Tibial artery (tissue), 4 donors: Measurements from ENCODE around the gene GALNT14.

Experiments used
- DNase-seq, 2 donors: peaks; one replicate each; pipeline ENCODE4 v3.0.0-alpha.2; 2019
- H3K27ac ChIP-seq, 2 donors: fragments of 200-600 bp; sonication (generic) in 1 of 2; 1 replicate in 1 of 2; 2 replicates in 1 of 2; pipeline ENCODE4 v1.5.1; 2018 to 2019; ENCODE audit warnings: mild to moderate bottlenecking in 1 of 2
- H3K27me3 ChIP-seq, 2 donors: fragments of 200-600 bp; sonication (generic) in 1 of 2; one replicate each; pipeline versions ENCODE4 v1.5.1 to v1.6.0; 2016 to 2019
- H3K36me3 ChIP-seq, 3 donors: fragments of 200-600 bp; sonication (generic) in 2 of 3; one replicate each; pipeline ENCODE4 v1.5.1; 2016 to 2019; ENCODE audit warnings: mild to moderate bottlenecking in 2 of 3
- H3K4me1 ChIP-seq, 4 donors: fragments of 200-600 bp; sonication (generic) in 2 of 4; 1 replicate in 3 of 4; 2 replicates in 1 of 4; pipeline ENCODE4 v1.5.1; 2016 to 2019
- H3K4me3 ChIP-seq, 2 donors: fragments of 200-600 bp; sonication (generic) in 1 of 2; 1 replicate in 1 of 2; 2 replicates in 1 of 2; pipeline ENCODE4 v1.5.1; 2018 to 2019; ENCODE audit warnings: mild to moderate bottlenecking in 2 of 2
- H3K9me3 ChIP-seq, 3 donors: fragments of 200-600 bp; sonication (generic) in 1 of 3; one replicate each; pipeline ENCODE4 v1.5.1; 2016 to 2019
- CTCF ChIP-seq, 2 experiments: fragments of 200-600 bp in 1 of 2; fragments of 450-650 bp in 1 of 2; IDR thresholded peaks; one replicate each; pipeline ENCODE4 v1.5.1; 2017 to 2019; ENCODE audit warnings: antibody characterized with exemption in 2 of 2, mild to moderate bottlenecking in 1 of 2, moderate library complexity in 1 of 2
- intact Hi-C: fragments of 100-400 bp; cut with DNase I; formaldehyde crosslinking; loops from one replicate; pipeline ENCODE4 v1.15.0; 2023; ENCODE audit warnings: low total_unique reads

The GALNT14 gene

GRCh38 chr2:31168291-31168690, 30.1 kb upstream of the GALNT14 start:
- no peak for TF ChIP-seq CTCF (IDR thresholded peaks at IDR 0.05)

GRCh38 chr2:31166925-31167324, 28.7 kb upstream of the GALNT14 start:
- no peaks in the 10 kb centered on the region for H3K36me3 ChIP-seq
- intact Hi-C loops: no loop called here
- no peak for DNase-seq

More at GRCh38 chr2:31168291-31168690, 30.1 kb upstream of the GALNT14 start:
- Histone ChIP-seq H3K36me3 (no peaks in the 10 kb centered on the region), H3K4me1 (no peaks in the 10 kb centered on the region), H3K9me3 (no peaks in the 10 kb centered on the region), H3K27ac (no peak overlapping the region), H3K4me3 (no peak overlapping the region), H3K27me3 (no peaks in the 10 kb centered on the region)
- intact Hi-C loops: loop anchor here (2.0 kb wide), 1 partner anchor 451 kb away; no protein-coding TSS in a partner anchor
- DNase-seq: no peak

GRCh38 chr2:31163011-31163539, 24.8 kb upstream of the GALNT14 start:
- Histone ChIP-seq H3K27ac (no peak overlapping the region), H3K36me3 (no peaks in the 10 kb centered on the region), H3K9me3 (no peaks in the 10 kb centered on the region), H3K27me3 (no peaks in the 10 kb centered on the region), H3K4me1 (no peaks in the 10 kb centered on the region), H3K4me3 (no peak overlapping the region)
- no peak for TF ChIP-seq CTCF (IDR thresholded peaks at IDR 0.05)
- DNase-seq: no peak
- intact Hi-C loops: no loop called here

More at GRCh38 chr2:31166925-31167324, 28.7 kb upstream of the GALNT14 start:
- Histone ChIP-seq H3K27ac (no peak overlapping the region), H3K4me3 (no peak overlapping the region), H3K4me1 (no peaks in the 10 kb centered on the region), H3K27me3 (no peaks in the 10 kb centered on the region), H3K9me3 (no peaks in the 10 kb centered on the region)
- no peak for TF ChIP-seq CTCF (IDR thresholded peaks at IDR 0.05)

GRCh38 chr2:31161637-31162036, 23.4 kb upstream of the GALNT14 start:
- Histone ChIP-seq H3K4me1 (no peaks in the 10 kb centered on the region), H3K36me3 (no peaks in the 10 kb centered on the region), H3K9me3 (no peaks in the 10 kb centered on the region), H3K27me3 (no peaks in the 10 kb centered on the region), H3K4me3 (no peak overlapping the region), H3K27ac (no peak overlapping the region)
- intact Hi-C loops: no loop called here
- TF ChIP-seq CTCF (IDR thresholded peaks at IDR 0.05): no peak
- no peak for DNase-seq

GRCh38 chr2:31151501-31151900, 13.3 kb upstream of the GALNT14 start:
- Histone ChIP-seq H3K9me3 (no peaks in the 10 kb centered on the region), H3K27me3 (no peaks in the 10 kb centered on the region), H3K27ac (no peak overlapping the region), H3K4me3 (no peak overlapping the region), H3K4me1 (no peaks in the 10 kb centered on the region), H3K36me3 (no peaks in the 10 kb centered on the region)
- intact Hi-C loops: no loop called here
- TF ChIP-seq CTCF (IDR thresholded peaks at IDR 0.05): no peak
- DNase-seq: no peak
